Measurements from ENCODE around the gene ITPR2. TPM values are rescaled to one million over a fixed set of nuclear protein-coding genes. Genes with fewer than 3 reads are reported as not detected.
"Not testable (repeated sequence)": the region's sequence is repeated elsewhere in the genome, so short reads cannot be mapped to it uniquely, and the experiment has no call there.

The ITPR2 gene
- total RNA-seq, 1 donor, result 77.7 TPM

- no peak overlapping the region for H3K4me3 ChIP-seq (ENCODE audit: low read depth, low read length)
- no peak for TF ChIP-seq CTCF (IDR thresholded peaks at IDR 0.05; ENCODE audit: insufficient read depth, low read depth, low read length)
- no peak for DNase-seq (ENCODE audit: low read depth)
Measured at GRCh38 chr12:26730481-26731350, 102.3 kb downstream of the ITPR2 start.

GRCh38 chr12:26729137-26729671, 103.8 kb downstream of the ITPR2 start:
- not testable (repeated sequence) for DNase-seq (ENCODE audit: low read depth); H3K4me3 ChIP-seq (ENCODE audit: low read depth, low read length)

GRCh38 chr12:26728205-26729050, 104.6 kb downstream of the ITPR2 start:
- TF ChIP-seq CTCF (IDR thresholded peaks at IDR 0.05; ENCODE audit: insufficient read depth, low read depth, low read length), result no peak
- no peak for DNase-seq (ENCODE audit: low read depth)
- H3K4me3 ChIP-seq (ENCODE audit: low read depth, low read length), result no peak overlapping the region

GRCh38 chr12:26727482-26728204, 105.4 kb downstream of the ITPR2 start:
- H3K4me3 ChIP-seq (ENCODE audit: low read depth, low read length), result no peak overlapping the region
- DNase-seq (ENCODE audit: low read depth), result no peak
- no peak for TF ChIP-seq CTCF (IDR thresholded peaks at IDR 0.05; ENCODE audit: insufficient read depth, low read depth, low read length)

- TF ChIP-seq CTCF (IDR thresholded peaks at IDR 0.05; ENCODE audit: insufficient read depth, low read depth, low read length), result no peak
- H3K4me3 ChIP-seq (ENCODE audit: low read depth, low read length), result no peak overlapping the region
- DNase-seq (ENCODE audit: low read depth), result no peak
Measured at GRCh38 chr12:26726956-26727355, 106.0 kb downstream of the ITPR2 start.

- no peak for DNase-seq (ENCODE audit: low read depth)
- TF ChIP-seq CTCF (IDR thresholded peaks at IDR 0.05; ENCODE audit: insufficient read depth, low read depth, low read length), result no peak
- H3K4me3 ChIP-seq (ENCODE audit: low read depth, low read length), result no peak overlapping the region
Measured at GRCh38 chr12:26725276-26725916, 107.6 kb downstream of the ITPR2 start.

Measured in fibroblast of villous mesenchyme (primary cell).